Activated effector memory CD4-positive, alpha-beta T cell treated with Interleukin-2 at 50 U/mL for 16 hours (primary cell): Measurements from ENCODE around the gene ASB10.

ENCODE experiments used
- DNase-seq: peaks from one replicate; pipeline ENCODE4 v3.0.0-alpha.2; 2020

Gene ASB10

GRCh38 chr7:151209588-151209987 is 22.5 kb upstream of the ASB10 start:
- no peak for DNase-seq

- no peak for DNase-seq
These were observed 21.3 kb upstream of the ASB10 start for GRCh38 chr7:151208253-151208862.

- no peak for DNase-seq
These were observed 20.8 kb upstream of the ASB10 start for GRCh38 chr7:151207804-151208203.

- DNase-seq: no peak
These were observed 20.3 kb upstream of the ASB10 start for GRCh38 chr7:151207315-151207714.

- DNase-seq: peak; percentile 15
These were observed 19.9 kb upstream of the ASB10 start for GRCh38 chr7:151206914-151207313.

GRCh38 chr7:151205730-151206129 is 18.7 kb upstream of the ASB10 start:
- no peak for DNase-seq

- DNase-seq: no peak
These were observed 17.5 kb upstream of the ASB10 start for GRCh38 chr7:151204383-151205032.

- no peak for DNase-seq
These were observed 15.8 kb upstream of the ASB10 start for GRCh38 chr7:151202836-151203235.

- DNase-seq: no peak
These were observed 14.7 kb upstream of the ASB10 start for GRCh38 chr7:151201751-151202150.

- no peak for DNase-seq
These were observed 14.3 kb upstream of the ASB10 start for GRCh38 chr7:151201344-151201743.

- DNase-seq: no peak
These were observed 12.1 kb upstream of the ASB10 start for GRCh38 chr7:151198945-151199848.

GRCh38 chr7:151197932-151198331 is 10.9 kb upstream of the ASB10 start:
- DNase-seq: no peak

- no peak for DNase-seq
These were observed 8.8 kb upstream of the ASB10 start for GRCh38 chr7:151195616-151196450.

GRCh38 chr7:151194188-151194587 is 7.1 kb upstream of the ASB10 start:
- DNase-seq: no peak

GRCh38 chr7:151193203-151193978 is 6.3 kb upstream of the ASB10 start:
- DNase-seq: no peak

GRCh38 chr7:151192002-151192539 is 5.0 kb upstream of the ASB10 start:
- DNase-seq: no peak

- DNase-seq: no peak
These were observed 4.5 kb upstream of the ASB10 start for GRCh38 chr7:151191544-151191943.

GRCh38 chr7:151189038-151189437 is 2.0 kb upstream of the ASB10 start:
- DNase-seq: no peak

GRCh38 chr7:151188252-151188542 is 1.1 kb upstream of the ASB10 start:
- DNase-seq: no peak

- DNase-seq: no peak
These were observed 580 bp upstream of the ASB10 start for GRCh38 chr7:151187409-151188251.
